ENCODE data around the gene BICRA.

BICRA gene

DNA sequence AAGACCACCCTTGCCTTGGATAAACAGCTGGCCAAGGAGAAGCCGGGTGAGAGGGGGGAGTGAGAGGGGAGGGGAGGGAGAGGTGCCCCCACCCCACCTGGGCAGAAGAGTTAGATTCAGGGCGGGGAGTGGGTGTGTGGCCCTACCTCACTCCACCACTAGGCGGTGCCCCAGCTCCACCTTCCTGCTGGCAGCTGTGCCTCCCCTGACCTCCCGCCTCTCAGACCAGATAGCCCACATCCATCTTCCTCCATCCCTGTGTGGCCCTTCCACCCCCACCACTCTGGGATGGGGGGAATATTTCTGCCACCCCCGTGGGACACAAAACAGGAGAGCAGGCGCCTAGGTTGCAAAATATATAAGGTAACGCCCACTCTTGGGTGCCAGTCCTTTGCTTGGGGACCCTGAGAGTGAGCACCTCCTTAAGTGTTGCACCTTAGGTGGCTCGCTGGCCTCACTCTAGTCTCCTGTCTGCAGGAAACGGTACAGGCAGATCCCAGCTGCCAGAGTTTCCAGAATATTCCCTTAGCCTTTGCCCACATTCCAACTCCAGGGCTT, 90.5 kb downstream of the BICRA start:
- Histone ChIP-seq H3K27ac (no peak overlapping the region), H3K9me3 (ENCODE audit: severe bottlenecking) (no peaks in the 10 kb centered on the region), H3K4me3 (ENCODE audit: low read depth, low read length) (no peak overlapping the region), H3K27me3 (ENCODE audit: insufficient read depth, low read depth, severe bottlenecking) (no peaks in the 10 kb centered on the region), H3K36me3 (peaks cover 38% of the 10 kb centered on the region)
- TF ChIP-seq CTCF (IDR thresholded peaks at IDR 0.05; ENCODE audit: low read depth, low read length): peak; percentile 97
- peak; percentile 79 for DNase-seq

DNA sequence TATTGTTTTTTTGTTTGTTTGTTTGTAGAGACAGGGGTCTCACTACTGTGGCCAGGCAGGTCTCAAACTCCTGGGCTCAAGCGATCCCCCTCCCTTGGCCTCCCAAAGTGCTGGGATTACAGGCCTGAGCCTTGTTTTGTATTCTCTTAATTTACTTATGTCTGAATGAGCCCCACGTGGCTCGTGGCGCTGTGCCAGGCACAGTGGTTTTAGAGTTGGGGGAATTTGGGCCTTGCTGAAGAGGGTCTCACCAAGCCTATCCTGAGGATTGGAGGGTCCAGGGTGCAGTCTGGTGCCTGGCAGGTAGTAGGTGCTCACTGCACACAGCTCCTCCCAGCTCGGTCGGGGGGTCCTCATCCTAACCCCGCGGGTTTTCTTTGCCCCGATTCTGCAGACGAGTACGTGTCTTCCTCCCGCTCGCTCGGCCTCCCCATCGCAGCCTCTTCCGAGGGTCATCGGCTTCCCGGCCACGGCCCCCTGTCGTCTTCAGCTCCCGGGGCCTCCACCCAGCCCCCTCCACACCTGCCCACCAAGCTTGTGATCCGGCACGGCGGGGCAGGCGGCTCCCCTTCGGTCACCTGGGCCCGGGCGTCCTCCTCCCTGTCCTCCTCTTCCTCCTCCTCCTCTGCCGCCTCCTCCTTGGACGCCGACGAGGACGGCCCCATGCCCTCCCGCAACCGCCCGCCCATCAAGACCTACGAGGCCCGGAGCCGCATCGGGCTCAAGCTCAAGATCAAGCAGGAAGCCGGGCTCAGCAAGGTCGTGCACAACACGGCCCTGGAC, 92.2 kb downstream of the BICRA start:
- no peak for TF ChIP-seq CTCF (IDR thresholded peaks at IDR 0.05; ENCODE audit: low read depth, low read length)
- Histone ChIP-seq H3K27ac (no peak overlapping the region), H3K36me3 (peaks cover 38% of the 10 kb centered on the region)

DNA sequence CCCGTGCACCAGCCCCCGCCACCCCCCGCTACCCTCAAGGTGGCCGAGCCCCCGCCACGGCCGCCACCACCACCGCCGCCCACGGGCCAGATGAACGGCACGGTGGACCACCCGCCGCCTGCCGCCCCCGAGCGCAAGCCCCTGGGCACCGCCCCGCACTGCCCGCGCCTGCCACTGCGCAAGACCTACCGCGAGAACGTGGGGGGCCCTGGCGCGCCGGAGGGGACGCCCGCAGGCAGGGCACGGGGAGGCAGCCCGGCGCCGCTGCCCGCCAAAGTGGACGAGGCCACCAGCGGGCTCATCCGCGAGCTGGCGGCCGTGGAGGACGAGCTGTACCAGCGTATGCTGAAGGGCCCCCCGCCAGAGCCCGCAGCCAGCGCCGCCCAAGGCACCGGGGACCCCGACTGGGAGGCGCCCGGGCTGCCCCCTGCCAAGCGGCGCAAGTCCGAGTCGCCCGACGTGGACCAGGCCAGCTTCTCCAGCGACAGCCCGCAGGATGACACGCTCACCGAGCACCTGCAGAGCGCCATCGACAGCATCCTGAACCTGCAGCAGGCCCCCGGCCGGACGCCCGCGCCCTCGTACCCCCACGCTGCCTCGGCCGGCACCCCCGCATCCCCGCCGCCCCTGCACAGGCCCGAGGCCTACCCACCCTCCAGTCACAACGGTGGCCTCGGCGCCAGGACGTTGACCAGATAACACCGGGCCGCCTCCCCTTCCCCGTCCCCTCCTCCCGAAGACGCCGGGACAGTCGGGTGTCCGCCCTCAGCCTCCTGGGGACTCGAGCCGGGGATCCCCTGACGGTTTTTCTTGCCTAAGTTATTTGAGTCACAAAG, 93.0 kb downstream of the BICRA start:
- Histone ChIP-seq H3K36me3 (peaks cover 38% of the 10 kb centered on the region), H3K4me3 (ENCODE audit: low read depth, low read length) (no peak overlapping the region)

More for the DNA sequence above, 92.2 kb downstream of the BICRA start:
- DNase-seq: no peak
- no peak overlapping the region for H3K4me3 ChIP-seq (ENCODE audit: low read depth, low read length)
- H3K9me3 ChIP-seq (ENCODE audit: severe bottlenecking): no peaks in the 10 kb centered on the region
- H3K27me3 ChIP-seq (ENCODE audit: insufficient read depth, low read depth, severe bottlenecking): no peaks in the 10 kb centered on the region

DNA sequence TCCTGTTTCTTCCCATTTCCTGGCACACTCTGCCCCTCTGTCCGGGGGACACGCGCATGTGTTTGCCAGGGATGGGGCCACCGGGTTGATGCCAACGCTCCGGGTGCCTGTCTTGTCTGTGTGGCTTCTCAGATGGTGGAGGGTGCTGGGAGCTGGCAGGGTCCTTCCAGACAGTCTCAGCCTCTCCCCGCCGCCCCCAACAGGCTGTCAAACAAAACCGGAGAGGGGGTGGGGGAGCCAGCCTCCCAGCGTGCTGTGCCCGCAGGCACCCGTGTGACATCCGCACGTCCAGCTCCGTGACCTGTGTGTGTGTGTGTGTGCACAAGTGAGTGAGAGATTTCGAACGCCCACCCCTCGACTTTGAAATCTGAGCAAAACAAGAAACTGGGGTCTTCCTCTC, 93.7 kb downstream of the BICRA start:
- Histone ChIP-seq H3K36me3 (peaks cover 38% of the 10 kb centered on the region), H3K27ac (no peak overlapping the region), H3K4me3 (ENCODE audit: low read depth, low read length) (no peak overlapping the region), H3K27me3 (ENCODE audit: insufficient read depth, low read depth, severe bottlenecking) (no peaks in the 10 kb centered on the region), H3K9me3 (ENCODE audit: severe bottlenecking) (no peaks in the 10 kb centered on the region)
- no peak for DNase-seq
- no peak for TF ChIP-seq CTCF (IDR thresholded peaks at IDR 0.05; ENCODE audit: low read depth, low read length)

More for the DNA sequence above, 93.0 kb downstream of the BICRA start:
- H3K27me3 ChIP-seq (ENCODE audit: insufficient read depth, low read depth, severe bottlenecking): no peaks in the 10 kb centered on the region
- H3K27ac ChIP-seq: no peak overlapping the region
- H3K9me3 ChIP-seq (ENCODE audit: severe bottlenecking): no peaks in the 10 kb centered on the region
- no peak for DNase-seq
- TF ChIP-seq CTCF (IDR thresholded peaks at IDR 0.05; ENCODE audit: low read depth, low read length): no peak

DNA sequence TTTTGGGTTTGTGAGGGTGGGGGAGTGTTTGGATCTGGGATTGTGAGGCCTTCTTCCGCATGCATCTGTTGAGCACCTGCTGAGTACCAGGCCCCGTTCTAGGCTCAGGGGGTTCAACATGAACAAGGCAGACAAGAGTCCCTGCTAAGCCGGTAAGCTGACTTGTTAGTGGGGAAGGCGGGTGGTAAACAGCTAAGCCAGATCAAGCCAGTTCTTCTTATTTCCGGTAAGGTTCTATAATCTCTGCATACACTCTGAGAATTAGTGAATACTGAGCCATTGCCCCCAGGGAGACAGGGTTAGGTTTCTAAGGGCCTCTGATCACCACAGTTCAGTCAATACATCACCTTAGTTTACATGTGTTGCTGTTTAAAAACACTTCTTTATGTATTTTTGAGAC, 94.4 kb downstream of the BICRA start:
- Histone ChIP-seq H3K27me3 (ENCODE audit: insufficient read depth, low read depth, severe bottlenecking) (no peaks in the 10 kb centered on the region), H3K36me3 (peaks cover 38% of the 10 kb centered on the region), H3K9me3 (ENCODE audit: severe bottlenecking) (no peaks in the 10 kb centered on the region), H3K4me3 (ENCODE audit: low read depth, low read length) (no peak overlapping the region), H3K27ac (no peak overlapping the region)
- DNase-seq: peak; percentile 62
- no peak for TF ChIP-seq CTCF (IDR thresholded peaks at IDR 0.05; ENCODE audit: low read depth, low read length)

Data from WERI-Rb-1 (cell line).